DMS53 treated with DMSO at 0.1 percent for 48 hours (cell line): ENCODE measurements around the gene NSMCE3.

Source experiments
- DNase-seq: peaks from one replicate; lab custom pipeline; 2025; ENCODE audit not compliant: unreplicated experiment; lab: John Stamatoyannopoulos, UW

NSMCE3 gene

DNA sequence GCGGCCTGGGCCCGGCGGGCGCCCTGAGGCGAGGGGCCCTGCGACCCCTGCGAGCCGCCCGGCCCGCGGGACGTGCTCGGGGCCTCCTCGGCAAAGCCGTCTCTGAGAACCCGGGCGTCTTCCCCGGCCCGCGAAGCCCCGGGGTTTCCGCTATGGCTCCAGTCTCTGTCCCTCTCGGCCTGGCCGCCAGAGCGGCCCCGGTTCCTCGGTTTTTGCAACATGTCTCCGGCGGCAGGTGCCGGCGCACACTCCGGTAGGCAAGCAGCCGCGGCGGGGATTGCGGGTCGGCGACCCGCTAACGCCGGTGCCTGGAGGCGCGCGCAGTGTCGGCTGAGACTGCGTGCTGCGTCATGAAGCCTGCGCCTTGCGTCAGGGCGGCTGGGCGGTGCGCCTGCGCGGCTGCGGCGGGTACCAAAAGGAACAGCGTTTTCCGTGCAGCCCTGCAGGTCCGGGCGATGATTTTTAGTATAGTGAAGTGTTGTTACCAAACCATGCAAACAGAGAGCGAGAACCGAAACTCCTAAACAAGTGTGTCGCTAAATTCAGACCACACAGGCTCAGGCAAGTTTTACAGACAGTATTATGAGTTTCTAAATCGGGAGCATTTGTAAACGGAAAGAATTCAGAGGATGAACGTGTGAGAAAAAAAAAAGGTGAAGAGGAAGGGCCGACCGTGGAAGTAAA lies at the start of gene NSMCE3:
Gene NSMCE3 (minus strand): TSS at position 338 of the 684 bp plus-strand sequence. CDS start 117 bp downstream, at position 221.
- DNase-seq = peak; percentile 57

DNA sequence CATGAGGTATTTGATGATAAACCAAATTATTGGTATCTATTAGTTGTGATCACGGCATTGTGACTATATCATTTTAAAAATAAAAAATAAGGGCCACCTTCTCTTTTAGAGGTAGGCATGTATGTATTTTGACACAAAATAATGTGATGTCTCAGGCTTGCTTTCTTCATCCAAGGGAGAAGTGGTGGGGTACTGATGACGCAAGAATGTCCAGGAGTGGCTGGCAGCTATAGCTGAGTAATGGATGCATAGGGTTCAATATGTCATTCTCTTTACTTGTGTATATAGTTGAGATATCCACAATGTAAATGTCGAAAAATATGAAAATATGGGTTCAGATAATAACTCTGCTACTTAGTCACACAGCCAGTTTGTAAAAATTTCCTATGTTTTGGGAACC lies 46.8 kb upstream of the NSMCE3 start:
- no peak for DNase-seq

DNA sequence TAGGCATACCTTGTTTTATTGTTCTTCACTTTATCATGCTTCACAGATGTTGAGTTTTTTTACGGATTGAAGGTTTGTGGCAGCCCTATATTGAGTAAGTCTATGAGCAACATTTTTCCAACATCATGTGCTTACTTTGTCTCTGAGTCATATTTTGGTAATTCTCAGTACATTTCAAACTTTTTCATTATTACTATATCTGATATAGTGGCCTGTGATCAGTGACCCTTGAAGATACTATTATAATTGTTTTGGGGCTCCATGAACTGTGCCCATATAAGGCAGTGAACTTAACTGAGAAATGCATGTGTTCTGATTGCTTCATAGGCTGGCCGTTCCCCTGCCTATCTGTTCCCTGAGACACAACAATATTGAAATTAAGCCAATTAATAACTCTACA lies 42.8 kb upstream of the NSMCE3 start:
- no peak for DNase-seq

DNA sequence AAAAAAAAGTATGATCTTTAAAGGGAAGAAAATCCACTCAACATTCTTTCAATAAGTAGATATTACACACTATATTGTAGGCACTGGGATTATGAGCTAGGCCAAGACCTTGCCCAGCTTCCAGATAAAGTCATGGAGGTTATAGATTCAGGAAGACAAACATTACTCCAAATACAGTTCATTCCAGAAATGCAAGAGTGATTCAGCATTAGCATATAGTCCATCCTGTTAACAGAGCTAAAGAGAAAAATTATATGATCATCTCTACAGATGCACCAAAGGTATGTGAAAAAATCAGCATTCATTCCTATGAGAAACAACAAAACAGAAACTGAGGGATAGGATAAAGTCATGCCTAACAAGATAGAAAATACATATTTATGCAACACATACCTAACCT lies 42.1 kb upstream of the NSMCE3 start:
- DNase-seq = no peak

DNA sequence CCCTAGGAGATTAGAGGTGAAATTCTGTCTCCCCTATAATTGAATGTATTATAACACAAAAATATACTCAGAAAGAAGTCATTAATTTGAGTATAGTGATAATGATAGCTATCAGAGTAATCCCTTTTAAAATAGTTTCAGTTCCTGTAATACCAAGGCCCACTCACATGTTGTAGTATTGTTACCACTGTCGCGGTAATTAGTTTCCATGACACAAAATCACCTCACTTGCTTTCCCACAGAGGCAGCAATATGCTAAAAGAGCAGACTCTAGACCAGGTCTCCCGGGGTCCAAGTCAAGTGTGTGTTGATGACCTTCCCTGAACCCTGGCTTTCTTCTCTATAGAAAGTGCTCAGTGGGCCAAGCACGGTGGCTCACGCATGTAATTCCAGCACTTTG lies 39.5 kb upstream of the NSMCE3 start:
- no peak for DNase-seq

DNA sequence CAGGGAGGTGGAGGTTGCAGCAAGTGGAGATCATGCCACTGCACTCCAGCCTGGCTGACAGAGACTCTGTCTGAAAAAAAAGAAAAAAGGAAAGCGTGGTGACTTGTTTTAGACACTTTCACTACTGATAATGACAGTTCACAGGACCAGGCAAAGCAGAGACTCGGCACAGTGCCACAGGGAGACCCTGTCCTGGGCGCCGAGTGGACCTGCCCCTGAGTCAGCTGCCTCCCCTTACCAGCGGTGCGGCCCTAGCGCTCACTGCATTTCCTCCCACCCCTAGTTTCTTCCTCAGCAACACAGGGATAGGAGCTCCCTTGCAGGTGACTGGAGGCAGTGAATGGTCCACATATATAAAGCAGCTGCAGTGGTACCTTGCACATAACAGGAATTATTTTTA lies 38.7 kb upstream of the NSMCE3 start:
- DNase-seq = no peak

DNA sequence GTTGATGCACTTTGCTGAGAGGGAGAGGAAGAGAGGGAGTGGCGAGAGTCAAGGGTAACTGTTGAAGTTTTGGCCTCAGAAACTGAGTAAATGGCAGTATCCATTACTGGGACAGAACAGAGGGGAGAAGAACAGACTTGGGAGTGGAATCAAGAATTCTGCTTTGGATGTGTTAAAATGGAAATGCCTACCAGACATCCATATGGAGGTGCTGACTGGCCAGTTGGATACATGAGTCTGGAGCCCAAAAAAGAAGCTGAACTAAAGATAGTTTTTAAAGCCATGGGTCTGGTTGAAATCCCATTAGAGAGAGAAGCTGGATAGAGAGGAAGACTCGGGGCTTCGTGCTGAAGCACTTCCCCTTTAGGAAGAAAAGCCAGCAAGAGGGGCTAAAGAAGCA lies 35.9 kb upstream of the NSMCE3 start:
- no peak for DNase-seq

DNA sequence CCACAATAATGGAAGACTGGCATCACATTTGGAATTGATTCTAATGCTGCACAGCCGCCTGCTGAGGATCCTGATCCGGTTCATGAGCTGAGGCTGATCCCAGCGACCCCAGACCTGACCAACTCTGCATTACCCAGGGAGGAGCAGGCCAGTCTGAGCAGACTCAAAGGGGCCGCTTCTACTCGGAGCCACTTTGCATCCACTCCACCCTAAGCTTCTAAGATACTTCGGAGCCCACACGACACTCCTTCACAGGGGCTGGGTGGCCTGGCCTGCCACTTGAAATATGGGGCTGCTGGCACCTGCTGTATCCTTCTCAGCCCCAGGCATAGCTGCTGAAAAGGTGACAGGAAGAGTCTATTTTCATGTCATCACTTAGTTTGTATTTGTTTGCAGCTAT lies 33.2 kb upstream of the NSMCE3 start:
- DNase-seq = no peak

DNA sequence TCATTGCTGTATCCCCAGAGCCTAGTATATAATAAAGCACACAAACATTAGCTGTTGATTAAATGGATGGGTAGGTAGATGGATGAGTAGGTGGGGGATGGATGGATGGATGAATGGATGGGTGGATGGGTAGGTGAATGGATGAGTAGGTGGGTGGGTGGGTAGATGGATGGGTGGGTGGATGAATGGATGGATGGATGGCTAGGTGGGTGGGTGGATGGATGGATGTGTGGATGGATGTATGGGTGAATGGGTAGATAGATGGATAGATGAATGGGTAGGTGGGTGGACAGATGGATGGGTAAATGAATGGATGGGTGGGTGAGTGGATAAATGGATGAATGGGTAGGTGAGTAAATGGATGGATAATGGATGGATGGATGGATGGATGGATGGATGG lies 30.2 kb upstream of the NSMCE3 start:
- DNase-seq = no peak

DNA sequence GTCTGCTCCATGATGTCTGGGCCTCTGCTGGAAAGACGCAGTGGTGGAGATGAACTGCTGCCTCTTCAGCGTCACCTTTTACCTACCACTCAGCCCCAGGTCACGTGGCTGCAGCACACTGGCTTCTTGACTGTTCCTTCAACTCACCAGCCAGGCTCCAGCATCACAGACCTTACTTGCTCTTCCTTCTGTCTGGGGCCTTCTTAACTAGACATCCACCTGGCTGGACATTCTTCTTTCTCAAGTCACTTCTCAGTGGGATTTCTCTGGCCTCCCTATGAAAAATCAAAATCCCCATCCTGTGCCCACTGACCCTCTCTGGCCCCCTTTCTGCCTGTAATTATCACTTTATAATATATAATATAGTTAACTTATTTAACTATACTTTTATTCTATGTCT lies 29.7 kb upstream of the NSMCE3 start:
- no peak for DNase-seq

DNA sequence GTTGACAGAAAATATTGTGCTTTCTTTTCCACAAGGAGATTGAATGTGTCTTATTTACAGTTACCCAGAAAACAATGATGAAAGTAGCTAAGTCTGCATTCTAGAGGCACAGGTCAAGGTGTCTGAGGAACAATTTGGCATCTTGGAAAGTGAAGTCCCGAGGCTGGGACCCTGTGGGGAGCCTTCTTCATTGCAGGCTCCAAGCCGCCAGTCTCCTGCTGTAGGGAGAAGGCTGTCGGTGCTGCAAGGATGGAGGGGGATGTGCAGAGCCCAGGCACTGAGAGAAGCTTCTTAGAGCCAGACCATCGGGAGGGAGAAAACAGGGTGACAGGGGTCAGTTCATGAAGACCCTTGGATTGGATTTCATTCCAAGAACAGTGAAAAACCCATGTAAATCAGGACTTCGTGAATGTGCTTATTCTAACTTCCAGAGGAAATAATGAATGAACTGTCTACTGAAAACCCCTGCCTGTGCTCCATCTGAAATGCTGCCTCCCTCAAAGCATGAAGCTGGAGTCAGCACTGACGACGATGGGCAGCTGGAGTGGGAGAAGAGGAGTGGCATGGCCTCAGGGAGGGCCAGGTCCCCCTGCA lies 25.2 kb upstream of the NSMCE3 start:
- DNase-seq = no peak

DNA sequence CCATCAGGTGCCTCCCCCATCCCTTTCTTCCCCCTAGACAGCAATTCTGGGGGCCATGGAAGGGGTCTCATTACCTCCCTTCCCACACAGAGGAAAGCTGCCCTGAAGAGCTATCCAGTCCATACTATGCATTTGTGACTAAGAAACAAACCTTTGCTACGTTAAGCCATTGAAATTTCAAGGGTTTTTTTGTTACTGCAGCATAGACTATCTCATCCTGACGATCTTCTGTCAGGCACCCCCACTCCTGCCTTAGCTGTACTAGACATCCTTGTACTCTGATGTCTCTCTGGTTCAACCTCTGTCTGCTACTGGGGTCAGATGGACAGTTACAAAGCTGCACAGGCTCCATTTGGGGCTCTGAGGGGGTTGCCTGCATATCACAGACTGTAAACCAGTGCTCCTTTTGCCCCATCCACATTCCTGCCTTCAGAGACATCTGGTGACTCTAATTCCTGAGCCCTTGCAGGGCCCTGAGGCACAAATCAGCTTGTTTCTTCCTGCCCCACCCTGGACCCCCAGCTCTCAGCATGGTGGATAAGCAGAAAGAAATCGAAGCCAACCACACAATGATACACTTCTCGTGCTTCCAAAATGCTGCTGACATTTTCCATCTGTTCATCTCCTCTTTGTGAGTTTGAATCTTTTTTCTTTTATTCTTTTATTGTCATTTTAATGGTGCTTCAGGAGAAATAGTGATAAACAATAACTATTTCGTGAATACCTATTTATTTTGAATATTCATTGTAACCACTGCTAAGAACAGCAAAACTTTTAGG lies 21.6 kb upstream of the NSMCE3 start:
- DNase-seq = no peak

DNA sequence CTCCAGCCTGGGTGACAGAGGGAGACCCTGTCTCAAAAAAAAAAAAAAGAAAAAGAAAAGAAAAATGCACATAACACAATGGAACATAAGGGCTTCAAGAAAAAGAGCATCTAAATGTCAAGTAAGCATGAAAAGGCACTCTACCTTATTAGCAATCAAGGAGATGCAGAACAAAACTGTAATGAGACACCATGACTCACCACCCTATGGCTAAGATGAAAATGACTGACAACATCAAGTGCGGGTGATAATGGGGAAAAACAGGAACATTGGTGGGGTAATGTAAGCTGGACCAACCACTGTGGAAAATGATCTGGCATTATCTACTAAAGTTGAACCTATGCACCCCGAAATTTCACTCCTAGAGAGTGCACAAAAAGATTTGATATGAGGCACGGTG lies 19.6 kb upstream of the NSMCE3 start:
- no peak for DNase-seq

DNA sequence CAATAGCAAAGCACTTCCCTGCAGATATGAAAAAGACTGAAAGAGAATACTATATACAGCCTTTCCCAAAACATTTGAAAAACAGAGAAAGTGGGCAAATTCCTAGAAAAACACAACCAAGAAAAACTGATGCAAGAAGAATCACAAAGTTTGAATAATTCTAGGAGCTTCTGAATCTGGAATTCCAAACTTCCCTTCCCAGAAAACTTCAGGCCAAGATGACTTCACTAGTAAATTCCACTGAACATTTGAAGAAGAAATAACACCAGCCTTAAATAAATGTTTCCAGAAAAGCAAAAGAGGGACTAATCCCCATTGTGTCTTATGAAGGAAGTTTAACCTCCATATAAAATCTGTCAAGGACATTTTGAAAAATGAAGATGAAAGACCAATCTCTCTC lies 15.8 kb upstream of the NSMCE3 start:
- no peak for DNase-seq

DNA sequence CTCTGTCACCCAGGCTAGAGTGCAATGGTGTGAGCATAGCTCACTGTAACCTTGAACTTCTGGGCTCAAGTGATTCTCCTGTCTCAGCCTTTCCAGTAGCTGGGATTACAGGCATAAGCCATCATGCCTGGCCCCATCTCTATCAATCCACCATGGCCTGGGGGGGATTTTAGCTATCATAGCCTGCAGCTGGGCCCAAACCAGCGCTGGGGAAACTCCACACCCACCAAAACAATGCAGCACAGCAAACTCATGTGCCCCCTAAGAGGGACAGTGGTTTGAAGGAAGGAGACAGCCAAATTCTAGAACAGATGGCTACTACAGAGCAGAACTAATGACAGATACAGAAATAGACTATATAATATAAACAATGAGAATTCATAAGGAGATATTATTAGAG lies 13.8 kb upstream of the NSMCE3 start:
- no peak for DNase-seq

DNA sequence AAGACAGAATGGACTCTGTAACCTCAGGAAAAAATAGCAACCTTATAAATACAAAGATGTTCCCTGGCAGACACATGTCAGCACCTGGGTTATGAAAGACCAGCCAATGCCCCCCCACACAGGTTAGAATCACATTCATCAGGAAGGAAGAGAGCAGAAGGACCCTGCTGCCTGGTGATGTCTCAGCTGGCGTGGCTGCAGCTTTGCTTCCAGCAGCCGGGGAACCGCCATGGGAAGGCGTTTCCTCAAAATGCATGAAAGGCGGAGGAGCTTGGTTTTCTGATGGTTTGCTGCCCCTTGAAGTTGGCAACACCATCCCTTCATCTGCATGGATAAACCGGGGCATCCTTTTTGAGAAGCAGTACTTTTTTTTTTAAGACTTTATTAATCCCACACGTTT lies 10.9 kb upstream of the NSMCE3 start:
- no peak for DNase-seq

DNA sequence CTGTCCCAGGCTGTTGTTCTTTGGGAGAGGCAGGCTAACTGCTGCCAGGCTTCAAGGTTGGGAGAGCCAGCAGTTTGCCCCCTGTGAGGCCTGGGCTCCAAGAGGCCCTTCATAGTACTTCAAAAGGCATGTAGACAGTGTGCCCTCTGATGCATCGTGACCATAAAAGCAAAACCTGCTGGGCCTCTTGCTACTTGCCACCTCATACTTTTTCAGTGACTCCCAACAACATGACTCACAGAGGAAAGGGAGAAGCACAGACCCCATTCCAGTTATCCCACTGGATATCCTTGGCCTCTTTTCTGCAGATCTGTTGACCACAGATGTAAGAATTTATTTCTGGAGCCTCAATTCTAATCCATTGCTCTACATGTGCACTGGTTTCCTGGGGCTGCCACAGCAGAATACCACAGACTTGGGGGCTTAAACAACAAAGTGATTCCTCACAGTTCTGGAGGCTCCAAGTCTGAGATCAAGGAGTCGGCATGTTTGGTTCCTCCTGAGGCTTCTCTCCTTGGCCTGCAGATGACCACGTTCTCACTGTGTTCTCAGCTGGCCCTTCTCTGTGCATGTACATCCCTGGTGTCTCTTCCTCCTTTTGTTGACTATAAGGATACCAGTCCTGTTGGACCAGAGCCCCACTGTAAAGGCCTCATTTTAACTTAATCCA lies 8.9 kb upstream of the NSMCE3 start:
- DNase-seq = no peak

DNA sequence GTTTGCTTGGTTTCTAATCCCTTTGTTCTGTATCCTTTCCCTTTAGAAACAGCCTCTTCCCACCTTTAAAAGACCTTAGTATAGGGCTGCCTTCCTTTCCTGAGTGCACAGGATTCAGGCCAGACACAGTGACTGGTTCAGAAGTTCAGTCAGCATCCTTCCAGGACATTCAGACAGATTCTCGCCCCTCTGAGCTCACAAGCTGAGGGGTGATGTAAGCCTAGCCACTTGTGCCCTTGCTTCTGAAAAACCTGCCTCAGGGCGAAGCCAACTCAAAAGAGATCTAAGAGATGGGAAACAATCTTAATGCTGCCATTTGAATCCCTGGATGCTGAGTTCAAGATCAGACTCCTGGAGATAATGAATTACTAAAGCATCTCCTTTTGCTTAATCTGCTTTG lies 6.7 kb upstream of the NSMCE3 start:
- no peak for DNase-seq

DNA sequence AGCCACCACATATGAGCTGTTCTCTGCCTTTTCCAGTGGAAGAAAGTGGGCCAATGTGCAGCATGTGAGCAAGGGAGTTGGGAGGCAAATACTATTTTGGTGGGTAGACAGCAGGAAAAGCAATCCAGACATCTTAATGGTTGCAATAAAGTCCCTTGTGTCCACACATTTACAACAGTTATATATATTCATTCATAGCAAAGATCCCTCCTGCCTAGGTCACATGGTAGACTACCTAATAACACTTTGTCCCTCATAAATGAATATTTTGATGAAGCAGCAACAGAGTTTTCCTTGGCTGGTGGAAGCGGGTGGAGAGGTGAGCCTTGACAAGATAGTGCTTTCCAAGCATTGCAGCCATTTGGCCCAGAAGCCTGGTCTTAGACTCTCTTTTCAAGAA lies 6.2 kb upstream of the NSMCE3 start:
- DNase-seq = no peak

DNA sequence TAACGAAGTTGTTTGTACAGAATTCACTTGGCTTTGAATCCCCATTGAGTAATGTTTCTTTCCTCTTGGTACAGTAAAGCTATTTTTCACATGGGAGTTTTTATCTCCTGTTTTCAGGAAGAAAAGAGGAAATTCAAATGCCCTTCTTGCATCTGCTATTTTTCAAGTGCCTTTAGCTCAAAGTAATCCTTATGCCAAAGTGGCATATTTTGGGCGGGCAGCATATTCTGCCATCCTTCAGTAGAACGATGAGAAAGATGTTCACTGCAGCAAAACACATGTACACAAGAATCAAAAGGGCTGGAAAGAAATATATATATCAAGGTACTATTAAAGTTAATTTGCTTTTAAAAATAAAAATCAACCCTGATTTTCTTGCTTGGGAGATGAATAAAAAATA lies 5.3 kb upstream of the NSMCE3 start:
- DNase-seq = no peak

DNA sequence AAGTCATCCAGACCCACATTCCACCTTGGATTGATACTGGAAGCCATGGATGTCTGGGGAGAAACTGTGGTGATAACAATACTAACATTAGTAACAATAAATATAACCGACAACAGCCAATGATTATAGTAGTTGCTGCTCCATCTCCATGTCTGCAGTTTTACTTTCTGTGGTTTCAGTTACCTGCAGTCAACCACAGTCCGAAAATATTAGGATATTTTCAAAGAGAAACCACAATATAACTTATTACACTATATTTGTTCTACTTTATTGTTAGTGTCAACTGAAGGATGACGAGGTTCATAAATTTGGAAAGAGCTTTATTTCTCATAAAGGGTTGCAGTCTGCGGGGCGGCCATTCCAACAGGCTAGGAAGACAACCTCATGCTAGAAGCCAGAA lies 2.6 kb upstream of the NSMCE3 start:
- DNase-seq = no peak

DNA sequence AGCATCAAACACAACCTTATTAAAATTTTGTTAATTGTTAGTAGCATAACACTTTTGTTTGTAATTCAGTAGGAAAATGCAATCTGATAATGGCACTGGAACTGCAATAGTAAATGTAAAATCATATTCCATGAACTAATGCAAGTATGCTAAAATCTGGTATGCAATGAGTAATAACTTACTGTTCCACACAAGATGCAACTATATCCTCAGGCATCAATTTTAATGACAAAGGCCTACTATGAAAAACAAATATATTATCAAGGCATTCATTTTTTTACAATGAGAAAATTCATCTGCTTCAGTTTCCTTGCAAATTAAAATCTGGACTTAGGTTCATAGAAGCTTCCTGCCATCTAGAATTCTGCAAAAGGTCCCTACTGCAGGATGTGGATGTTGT lies 1.4 kb upstream of the NSMCE3 start:
- no peak for DNase-seq
